NCI-H1436 (cell line): ENCODE data around the gene CFAP58.
A peak's percentile ranks its signal among the peaks of the same experiment; 100 is the strongest.

Experiments
- DNase-seq: peaks from one replicate; lab custom pipeline; 2025; lab: John Stamatoyannopoulos, UW

Gene CFAP58

GRCh38 chr10:104321725-104322415, 31.8 kb upstream of the CFAP58 start:
- no peak for DNase-seq

GRCh38 chr10:104322416-104322782, 31.2 kb upstream of the CFAP58 start:
- DNase-seq = peak; percentile 65

- DNase-seq = no peak
Observed at GRCh38 chr10:104323085-104323484, 30.5 kb upstream of the CFAP58 start.

GRCh38 chr10:104323760-104324201, 29.9 kb upstream of the CFAP58 start:
- no peak for DNase-seq

GRCh38 chr10:104324221-104324686, 29.4 kb upstream of the CFAP58 start:
- no peak for DNase-seq

- no peak for DNase-seq
Observed at GRCh38 chr10:104324931-104325330, 28.7 kb upstream of the CFAP58 start.

- DNase-seq = no peak
Observed at GRCh38 chr10:104325436-104326435, 27.9 kb upstream of the CFAP58 start.

DNA sequence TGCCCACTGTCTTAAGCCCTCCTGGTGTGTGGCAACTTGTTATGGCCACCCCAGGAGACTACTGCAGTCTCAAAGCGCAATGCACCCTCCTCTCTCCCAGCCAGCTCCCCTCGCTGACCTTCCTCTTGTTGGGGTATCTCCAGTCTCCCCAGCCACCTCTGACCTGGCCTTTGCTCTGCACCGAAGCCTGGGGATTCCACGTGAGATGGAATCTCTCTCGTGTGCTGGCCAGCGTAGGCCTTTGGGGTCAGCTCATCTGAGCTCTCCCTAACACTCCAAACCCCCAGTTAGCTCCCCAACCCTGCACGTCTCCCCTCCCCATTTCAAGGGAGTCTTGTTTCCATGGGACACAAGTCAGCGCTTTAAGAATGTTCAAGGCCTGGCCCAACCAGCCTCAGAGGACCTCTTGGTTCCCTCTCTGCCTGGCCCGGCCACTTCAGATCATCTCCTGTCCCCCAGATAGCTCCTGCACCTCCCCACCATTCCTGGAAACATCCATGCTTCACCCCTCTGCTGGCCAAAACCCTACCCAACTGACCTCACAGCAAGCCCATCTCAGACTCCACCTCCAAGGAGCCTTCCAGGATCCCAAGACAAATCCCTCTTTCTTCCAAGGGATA, 26.5 kb upstream of the CFAP58 start:
- DNase-seq = no peak

DNA sequence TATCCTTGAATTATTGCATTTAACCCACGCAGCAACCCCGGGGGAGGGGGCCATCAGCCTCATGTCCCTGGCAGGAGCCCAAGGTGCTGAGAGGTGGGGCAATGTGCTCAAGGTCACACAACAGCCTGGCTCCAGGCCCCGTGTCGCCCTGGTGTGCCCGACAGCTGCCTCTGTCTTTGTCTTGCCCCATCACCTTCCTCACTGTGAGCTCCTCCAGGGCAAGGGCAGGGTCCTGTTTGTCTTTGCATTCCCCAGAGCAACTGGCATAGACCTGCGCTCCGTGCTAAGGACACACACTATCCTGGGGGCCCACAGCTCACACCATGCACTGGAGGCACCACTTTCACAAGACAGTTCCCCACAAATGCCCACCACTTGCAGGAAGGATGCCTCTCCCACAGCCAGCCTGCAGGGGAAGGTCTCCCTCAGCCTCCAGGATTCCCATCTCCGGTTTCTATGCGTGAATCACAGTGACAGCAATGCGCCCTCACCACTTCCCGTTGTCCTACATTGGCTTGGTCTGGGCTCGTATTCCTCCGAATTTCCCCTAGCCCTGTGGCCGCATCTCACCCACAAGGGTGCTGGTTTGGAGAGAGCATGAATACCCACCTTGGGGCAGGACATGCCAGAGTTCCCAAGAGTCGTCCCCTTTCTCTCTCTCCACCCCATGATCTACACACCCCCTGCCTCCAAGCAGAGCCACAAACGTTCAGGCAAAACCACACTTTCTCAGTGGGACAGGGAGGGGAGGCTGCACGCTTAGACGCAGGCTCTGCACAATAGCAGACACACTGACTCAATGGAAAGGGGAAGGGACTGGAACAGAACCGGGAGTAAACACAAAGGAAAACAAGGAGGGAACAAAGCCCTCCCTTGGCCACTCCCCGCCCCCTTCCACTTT, 25.6 kb upstream of the CFAP58 start:
- peak; percentile 10 for DNase-seq

GRCh38 chr10:104328646-104328895, 25.1 kb upstream of the CFAP58 start:
- DNase-seq = no peak

- peak; percentile 57 for DNase-seq
Observed at GRCh38 chr10:104328896-104329710, 24.5 kb upstream of the CFAP58 start.

- DNase-seq = no peak
Observed at GRCh38 chr10:104329735-104330134, 23.9 kb upstream of the CFAP58 start.

DNA sequence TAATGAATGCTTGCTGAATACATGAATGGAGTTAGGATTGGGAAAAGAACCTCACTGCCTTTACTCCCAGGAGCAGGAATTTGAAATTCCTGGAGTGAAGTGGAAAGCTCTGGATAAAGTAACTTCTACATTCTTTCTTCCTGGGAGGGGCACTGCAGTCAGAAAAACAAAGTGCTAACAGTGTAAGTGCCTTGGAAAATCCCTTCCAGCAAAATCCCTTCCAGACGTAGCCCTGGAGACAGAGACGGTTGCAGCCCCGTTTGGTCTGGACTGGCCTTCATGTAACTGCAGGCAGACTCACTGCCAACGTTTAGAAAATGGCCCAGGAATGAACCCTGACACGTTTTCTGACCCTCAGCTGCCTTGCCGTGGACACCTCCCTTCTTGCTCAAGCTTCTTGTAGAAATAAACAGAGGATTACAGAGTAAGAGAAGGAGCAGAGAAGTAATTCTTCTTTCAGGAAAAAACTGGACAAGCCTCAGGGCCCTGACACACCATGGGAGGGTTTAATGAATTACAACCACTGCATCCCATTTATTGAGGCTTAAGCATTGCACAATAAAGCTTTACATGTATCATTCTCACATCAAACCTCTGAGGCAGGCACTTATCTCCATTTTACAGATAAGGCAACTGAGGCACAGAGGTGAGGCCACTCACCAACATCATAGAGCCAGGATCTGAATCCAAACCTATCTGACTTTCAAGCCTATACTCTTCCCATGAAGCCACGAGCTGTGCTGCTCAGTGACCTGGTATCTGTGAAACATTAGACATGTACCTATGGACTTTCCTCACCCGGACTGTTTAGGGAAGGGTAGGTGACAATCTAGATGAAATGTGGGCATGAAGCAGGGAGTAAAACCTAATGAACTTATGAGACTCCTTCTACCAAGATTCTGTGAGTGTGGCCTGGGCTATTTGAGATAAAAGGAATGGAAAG, 23.2 kb upstream of the CFAP58 start:
- DNase-seq = no peak

DNA sequence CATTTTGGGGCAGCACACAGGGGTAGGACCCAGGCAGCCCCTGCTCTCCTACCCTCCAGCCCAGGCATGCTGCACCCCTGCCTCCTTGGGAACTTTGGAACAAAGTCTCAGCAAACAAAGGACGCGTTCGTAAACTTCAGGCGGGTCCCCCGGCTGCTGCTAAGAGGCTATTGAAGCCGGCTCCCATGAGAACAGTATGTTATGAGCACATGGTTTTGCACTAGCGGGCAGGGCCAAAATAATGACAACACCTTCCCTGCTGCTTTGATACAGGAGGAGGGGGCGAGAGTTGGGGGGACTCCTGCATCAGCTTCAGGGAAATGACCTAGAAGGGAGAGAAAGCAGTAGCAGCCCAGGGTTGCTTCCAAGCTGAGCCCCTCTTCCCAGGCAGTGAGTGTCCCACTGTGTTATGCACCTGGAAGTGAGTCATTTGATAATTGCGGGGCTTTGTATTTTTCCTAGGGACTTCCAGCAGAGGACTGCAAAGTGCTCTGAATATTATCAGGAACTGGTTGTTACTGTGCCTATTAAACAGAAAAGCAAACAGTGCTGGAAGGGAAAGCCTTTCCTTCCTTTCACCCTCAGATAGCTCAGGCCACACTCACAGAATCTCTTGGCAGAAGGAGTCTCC, 22.3 kb upstream of the CFAP58 start:
- DNase-seq = peak; percentile 68

DNA sequence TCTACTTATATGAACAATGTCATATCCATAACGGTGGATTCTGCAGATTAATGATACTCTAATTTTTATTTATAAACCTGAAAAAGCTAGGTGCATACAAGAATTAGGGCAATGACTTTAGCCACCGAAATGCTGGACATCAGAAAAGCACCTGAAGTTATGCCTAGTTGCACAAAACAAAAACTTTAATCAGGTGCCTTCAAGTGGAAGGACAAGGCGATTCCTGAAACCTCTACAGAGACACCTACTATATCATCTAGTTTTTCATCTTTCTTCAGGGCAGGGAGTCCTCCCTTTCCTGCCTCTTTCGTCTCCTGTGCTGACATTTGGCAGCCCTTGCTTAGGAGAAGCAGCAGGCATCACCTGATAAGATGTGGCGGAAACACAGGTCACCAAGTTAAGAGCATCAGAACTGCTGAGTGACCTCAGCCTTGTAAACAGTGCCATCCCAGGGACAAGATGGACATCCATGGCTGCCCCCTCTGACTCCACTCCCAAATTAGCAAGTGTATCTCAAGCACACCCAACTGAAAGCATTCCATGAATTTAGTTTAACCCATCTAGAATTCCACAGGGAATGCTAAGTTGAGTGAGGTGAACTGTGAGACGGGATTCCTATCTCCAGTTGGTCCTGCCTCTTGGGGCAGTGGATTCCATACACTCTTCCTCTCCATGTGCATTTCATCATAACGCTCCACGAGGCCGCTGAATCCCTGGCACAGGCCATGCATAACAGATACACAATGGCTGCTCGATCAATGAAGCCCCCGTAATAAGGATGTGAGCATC, 21.2 kb upstream of the CFAP58 start:
- no peak for DNase-seq

GRCh38 chr10:104333032-104333727, 20.5 kb upstream of the CFAP58 start:
- DNase-seq = peak; percentile 57

DNA sequence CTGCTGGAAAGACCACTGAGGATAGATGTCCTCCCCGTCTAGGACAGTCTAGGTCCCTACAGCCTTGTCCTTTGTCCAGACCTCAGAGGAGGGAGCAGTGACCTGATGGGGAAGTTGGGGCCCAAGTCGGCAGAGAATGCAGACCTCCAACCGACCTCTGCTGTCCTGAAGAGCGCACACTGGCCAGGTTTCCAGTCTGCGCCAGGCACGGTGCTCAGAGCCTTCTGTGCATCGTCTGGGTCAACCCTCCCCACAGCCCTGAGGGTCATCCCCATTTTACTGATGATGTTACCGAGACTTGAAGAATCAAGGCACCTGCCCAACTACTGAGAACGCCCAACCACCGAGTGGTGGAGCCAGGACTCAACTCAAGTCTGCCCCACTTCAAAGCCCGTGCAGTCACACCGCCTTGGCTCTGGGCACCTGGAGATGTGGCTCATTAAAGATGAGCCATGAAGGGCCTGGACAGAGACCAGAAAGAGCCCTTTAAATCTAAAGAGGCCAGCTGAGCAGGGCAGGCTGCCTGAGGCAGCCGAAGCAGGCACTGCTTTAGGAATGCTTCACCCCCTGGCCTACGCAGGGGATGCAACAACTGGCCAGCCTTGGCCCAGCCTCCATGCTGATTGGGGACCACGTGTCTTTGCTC, 19.8 kb upstream of the CFAP58 start:
- DNase-seq = no peak
